ENCODE results near the gene HCRTR1. TPM values are rescaled to one million over a fixed set of nuclear protein-coding genes. Genes with fewer than 3 reads are reported as not detected.

Gene HCRTR1
- total RNA-seq, 4 donors from 2014 or later = 1.7 TPM; not detected in 3

DNA sequence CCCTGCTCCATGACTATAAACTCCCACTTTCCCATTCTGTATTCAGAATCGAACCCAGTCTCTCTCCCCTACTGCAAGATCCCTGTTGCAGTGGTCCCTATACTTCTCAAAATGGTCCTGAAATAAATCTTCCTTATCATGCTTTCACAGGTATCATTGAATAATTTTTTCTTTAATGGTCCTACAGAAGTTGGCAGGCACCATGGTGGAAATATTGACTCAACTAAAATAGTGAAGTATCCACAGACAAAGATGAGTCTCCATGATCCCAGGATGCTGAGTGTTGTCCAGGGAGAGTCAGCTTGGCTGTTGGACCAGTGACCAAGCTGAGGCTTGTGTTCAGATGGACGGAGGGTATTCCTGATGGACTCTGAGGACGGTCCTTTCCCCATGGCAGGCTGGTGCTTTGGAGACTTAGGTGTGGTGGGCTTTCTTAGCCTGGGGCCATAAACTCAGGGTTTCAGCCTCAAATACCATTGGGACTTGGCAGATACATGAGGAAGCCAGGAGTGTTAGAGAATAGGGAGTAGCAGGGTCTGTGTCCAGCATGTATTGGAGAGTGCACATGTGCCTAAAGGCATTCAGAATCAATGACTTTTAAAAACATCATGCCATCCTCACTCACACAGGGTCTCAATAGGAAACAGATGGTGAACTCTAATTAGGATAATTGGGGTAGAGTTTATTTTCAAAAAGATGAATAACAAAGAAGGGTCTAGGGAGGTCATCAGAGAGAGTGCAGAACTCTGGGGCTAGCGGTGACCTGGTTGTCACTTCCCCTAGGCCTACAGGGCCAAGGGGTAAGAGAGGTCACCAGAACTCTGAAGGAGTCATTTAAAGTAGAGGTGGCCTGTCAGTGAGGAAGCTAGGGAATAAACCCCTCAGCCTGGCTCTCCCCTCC is 21.4 kb upstream of the HCRTR1 start:
- TF ChIP-seq, protein P1, sequence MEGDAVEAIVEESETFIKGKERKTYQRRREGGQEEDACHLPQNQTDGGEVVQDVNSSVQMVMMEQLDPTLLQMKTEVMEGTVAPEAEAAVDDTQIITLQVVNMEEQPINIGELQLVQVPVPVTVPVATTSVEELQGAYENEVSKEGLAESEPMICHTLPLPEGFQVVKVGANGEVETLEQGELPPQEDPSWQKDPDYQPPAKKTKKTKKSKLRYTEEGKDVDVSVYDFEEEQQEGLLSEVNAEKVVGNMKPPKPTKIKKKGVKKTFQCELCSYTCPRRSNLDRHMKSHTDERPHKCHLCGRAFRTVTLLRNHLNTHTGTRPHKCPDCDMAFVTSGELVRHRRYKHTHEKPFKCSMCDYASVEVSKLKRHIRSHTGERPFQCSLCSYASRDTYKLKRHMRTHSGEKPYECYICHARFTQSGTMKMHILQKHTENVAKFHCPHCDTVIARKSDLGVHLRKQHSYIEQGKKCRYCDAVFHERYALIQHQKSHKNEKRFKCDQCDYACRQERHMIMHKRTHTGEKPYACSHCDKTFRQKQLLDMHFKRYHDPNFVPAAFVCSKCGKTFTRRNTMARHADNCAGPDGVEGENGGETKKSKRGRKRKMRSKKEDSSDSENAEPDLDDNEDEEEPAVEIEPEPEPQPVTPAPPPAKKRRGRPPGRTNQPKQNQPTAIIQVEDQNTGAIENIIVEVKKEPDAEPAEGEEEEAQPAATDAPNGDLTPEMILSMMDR (IDR thresholded peaks at IDR 0.05; ENCODE audit: low read depth) = no peak

DNA sequence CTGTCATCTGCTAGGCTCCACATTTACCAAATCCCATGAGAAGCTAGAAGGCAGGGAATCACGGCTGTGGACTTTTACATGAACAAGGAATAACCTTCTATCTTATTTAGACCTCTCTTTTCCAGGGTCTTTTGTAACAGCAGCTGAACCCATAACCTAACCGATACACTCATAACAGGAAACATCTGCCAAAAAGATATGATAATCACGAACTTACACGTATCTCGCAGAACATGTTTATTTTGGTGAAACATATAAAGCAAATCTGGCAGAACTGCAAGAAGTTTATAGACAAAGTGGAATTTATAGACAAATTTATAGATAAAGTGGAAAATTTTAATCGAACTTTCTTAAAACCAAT is 20.8 kb upstream of the HCRTR1 start:
- TF ChIP-seq, protein P1 (IDR thresholded peaks at IDR 0.05; ENCODE audit: low read depth) = no peak

DNA sequence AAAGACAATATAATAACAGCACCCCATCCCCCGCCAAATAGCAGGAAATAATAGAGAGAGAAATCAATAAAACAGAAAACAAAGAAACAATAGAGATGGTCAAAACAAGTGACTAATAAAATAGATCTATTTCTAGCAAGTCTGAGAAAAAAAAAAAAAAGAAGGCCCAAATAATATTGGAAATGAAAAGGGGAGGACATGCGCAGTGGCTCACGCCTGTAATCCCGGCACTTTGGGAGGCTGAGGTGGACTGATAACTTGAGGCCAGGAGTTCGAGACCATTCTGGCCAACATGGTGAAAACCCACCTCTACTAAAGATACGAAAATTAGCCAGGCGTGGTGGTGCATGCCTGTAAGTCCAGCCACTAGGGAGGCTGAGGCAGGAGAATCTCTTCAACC is 18.5 kb upstream of the HCRTR1 start:
- TF ChIP-seq, protein P1 (IDR thresholded peaks at IDR 0.05; ENCODE audit: low read depth) = no peak

DNA sequence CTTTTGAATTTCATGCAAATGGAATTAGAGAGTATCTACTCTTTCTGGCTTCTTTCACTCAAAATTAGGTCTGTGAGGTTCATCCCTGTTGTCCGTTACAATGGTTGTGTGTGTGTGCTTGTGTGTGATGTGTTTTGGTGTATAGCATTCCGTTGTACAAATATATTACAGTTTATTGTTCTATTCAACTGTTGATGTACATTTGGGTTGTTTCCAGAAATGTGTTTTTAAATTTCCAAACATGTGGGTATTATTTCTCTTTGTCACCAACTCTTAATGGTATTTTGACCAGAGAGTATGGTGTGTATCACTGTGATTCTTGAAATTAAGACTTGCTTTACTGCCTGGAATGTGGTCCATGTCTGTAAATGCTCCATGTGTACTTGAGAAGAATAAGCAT is 16.8 kb upstream of the HCRTR1 start:
- TF ChIP-seq, protein P1 (IDR thresholded peaks at IDR 0.05; ENCODE audit: low read depth) = no peak

DNA sequence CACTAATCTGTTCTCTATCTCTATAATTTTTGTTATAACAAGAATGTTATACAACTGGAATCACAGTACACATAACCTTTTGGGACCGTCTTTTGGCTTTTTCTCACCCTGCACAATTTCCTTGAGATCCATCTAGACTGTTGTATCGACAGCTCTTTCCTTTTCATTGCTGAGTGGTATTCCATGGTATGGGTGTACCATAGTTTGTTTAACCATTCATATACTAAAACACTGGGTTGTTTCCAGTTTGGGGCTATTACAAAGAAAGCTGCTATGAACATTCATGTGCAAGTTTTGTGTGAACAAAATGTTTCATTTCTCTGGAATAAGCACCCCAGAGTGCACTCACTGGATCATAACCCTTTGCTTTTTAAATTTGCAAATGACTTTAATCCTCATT is 15.4 kb upstream of the HCRTR1 start:
- TF ChIP-seq, protein P1 (IDR thresholded peaks at IDR 0.05; ENCODE audit: low read depth) = no peak

DNA sequence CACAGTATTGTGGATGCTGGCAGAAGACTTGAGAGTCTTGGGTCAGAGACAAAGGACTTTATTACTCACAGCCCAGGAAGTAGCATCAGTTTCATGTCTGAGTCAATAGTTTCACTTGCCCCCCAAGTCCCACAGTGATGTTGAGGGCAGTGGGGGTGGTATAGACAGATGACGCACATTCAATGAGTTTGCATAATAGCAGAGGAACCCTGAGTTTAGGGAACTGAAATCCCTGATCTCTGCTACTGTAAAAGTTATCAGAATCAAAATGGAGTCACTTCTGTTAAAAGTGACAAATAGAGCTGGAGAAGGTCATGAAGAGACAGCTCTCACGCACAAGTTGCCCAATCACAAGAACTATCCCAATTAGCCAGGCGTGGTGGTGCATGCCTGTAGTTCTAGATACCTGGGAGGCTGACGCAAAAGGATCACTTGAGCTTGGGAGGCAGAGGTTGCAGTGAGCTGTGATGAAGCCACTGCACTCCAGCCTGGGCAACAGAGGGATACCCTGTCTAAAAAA is 11.5 kb upstream of the HCRTR1 start:
- TF ChIP-seq, protein P1 (IDR thresholded peaks at IDR 0.05; ENCODE audit: low read depth) = no peak

DNA sequence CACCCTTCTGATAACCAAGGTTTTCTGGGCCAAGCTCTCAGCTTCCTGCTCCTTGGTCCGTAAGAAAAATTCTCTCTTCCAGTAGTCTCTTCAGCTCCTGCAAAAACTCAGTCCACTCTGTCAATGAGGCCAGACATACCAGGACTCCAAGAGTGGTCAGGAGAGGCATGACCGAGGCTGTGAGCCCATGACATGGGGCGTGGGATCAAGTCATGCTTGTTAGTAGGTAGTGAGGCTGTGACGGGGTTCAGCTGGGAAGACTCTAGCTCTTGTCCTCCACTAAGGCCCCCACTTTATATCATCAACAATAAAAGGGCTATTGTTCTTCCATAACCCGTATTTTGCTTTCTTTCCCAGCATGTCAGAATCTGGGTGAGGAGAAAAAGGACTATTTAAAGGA is 10.1 kb upstream of the HCRTR1 start:
- TF ChIP-seq, protein P1 (IDR thresholded peaks at IDR 0.05; ENCODE audit: low read depth) = no peak
